MM.1S (cell line): Measurements from ENCODE around the gene NUCKS1.

Experiments used
- DNase-seq: peaks from one replicate; pipeline ENCODE4 v3.0.0-alpha.2; 2015
- H2AFZ ChIP-seq: fragments of 300-600 bp; sonication (generic); 2 replicates; pipeline ENCODE4 v1.6.0; 2016; ENCODE audit warnings: antibody characterized with exemption, low read length
- H3F3A ChIP-seq: fragments of 300-600 bp; sonication (generic); 2 replicates; pipeline ENCODE4 v1.6.1; 2016; ENCODE audit warnings: mild to moderate bottlenecking, antibody characterized with exemption, low read length, moderate library complexity, mixed read lengths; ENCODE audit not compliant: insufficient read depth
- H3K27ac ChIP-seq: fragments of 300-600 bp; sonication (generic); 2 replicates; pipeline ENCODE4 v1.5.1; 2016; ENCODE audit warnings: mild to moderate bottlenecking, low read length
- H3K27me3 ChIP-seq: fragments of 300-600 bp; sonication (generic); replicated peaks from 2 replicates; pipeline ENCODE4 v1.6.0; 2016; ENCODE audit warnings: low read length; ENCODE audit not compliant: insufficient read depth
- H3K36me3 ChIP-seq: fragments of 300-600 bp; sonication (generic); replicated peaks from 2 replicates; pipeline ENCODE4 v1.6.1; 2016; ENCODE audit warnings: mild to moderate bottlenecking, low read length, mixed read lengths; ENCODE audit not compliant: insufficient read depth
- H3K4me1 ChIP-seq: fragments of 300-600 bp; sonication (generic); 2 replicates; pipeline ENCODE4 v1.6.1; 2016; ENCODE audit warnings: low read length, mixed read lengths
- H3K4me2 ChIP-seq: fragments of 300-600 bp; sonication (generic); 2 replicates; pipeline ENCODE4 v1.6.0; 2016; ENCODE audit warnings: low read depth, low read length
- H3K4me3 ChIP-seq: fragments of 300-600 bp; sonication (generic); 2 replicates; pipeline ENCODE4 v1.5.1; 2016; ENCODE audit warnings: low read length, mixed read lengths
- H3K79me2 ChIP-seq: fragments of 300-600 bp; sonication (generic); 2 replicates; pipeline ENCODE4 v1.6.1; 2016; ENCODE audit warnings: mixed run types, low read length, mixed read lengths
- H3K9ac ChIP-seq: fragments of 300-600 bp; sonication (generic); 2 replicates; pipeline ENCODE4 v1.6.1; 2016; ENCODE audit warnings: low read length, mixed read lengths
- H3K9me2 ChIP-seq: fragments of 300-600 bp; sonication (generic); replicated peaks from 2 replicates; pipeline ENCODE4 v1.6.1; 2016; ENCODE audit warnings: mild to moderate bottlenecking, low read length, mixed read lengths; ENCODE audit not compliant: insufficient read depth
- H3K9me3 ChIP-seq: fragments of 300-600 bp; sonication (generic); replicated peaks from 2 replicates; pipeline ENCODE4 v1.6.1; 2016; ENCODE audit warnings: mild to moderate bottlenecking, low read length, mixed read lengths; ENCODE audit not compliant: insufficient read depth
- H4K20me1 ChIP-seq: fragments of 300-600 bp; sonication (generic); 2 replicates; pipeline ENCODE4 v1.6.1; 2016; ENCODE audit warnings: mild to moderate bottlenecking, low read length, moderate library complexity, mixed read lengths; ENCODE audit not compliant: insufficient read depth
- CTCF ChIP-seq: fragments of 300-600 bp; sonication (generic); IDR thresholded peaks from 2 replicates; pipeline ENCODE4 v1.5.1; 2016; ENCODE audit warnings: antibody characterized with exemption, low read length, mixed read lengths
- EZH2 ChIP-seq: fragments of 300-600 bp; sonication (generic); optimal IDR thresholded peaks from 2 replicates; pipeline ENCODE3; 2017; ENCODE audit warnings: low read depth, mild to moderate bottlenecking, antibody characterized with exemption, low read length, mixed read lengths
- EZH2phosphoT487 ChIP-seq: fragments of 300-600 bp; sonication (generic); IDR thresholded peaks from 2 replicates; pipeline ENCODE4 v1.6.1; 2018; ENCODE audit warnings: antibody characterized with exemption, low read length

Gene NUCKS1

GRCh38 chr1:205714906-205715246, 35.1 kb downstream of the NUCKS1 start:
- no peak for TF ChIP-seq EZH2phosphoT487
- no peak for TF ChIP-seq CTCF
- no peak for TF ChIP-seq EZH2
- H3K4me2 ChIP-seq, result no peak overlapping the region
- H3K27me3 ChIP-seq, result no peaks in the 10 kb centered on the region
- DNase-seq, result no peak
- no peaks in the 10 kb centered on the region for H4K20me1 ChIP-seq
- H3K79me2 ChIP-seq, result no peaks in the 10 kb centered on the region
- no peak overlapping the region for H2AFZ ChIP-seq
- H3K4me1 ChIP-seq, result no peaks in the 10 kb centered on the region
- H3F3A ChIP-seq, result peaks cover 21% of the 10 kb centered on the region
- no peaks in the 10 kb centered on the region for H3K9me2 ChIP-seq
- no peak overlapping the region for H3K9ac ChIP-seq
- no peak overlapping the region for H3K4me3 ChIP-seq
- H3K27ac ChIP-seq, result no peak overlapping the region
- no peaks in the 10 kb centered on the region for H3K9me3 ChIP-seq
- peaks cover 24% of the 10 kb centered on the region for H3K36me3 ChIP-seq

GRCh38 chr1:205714190-205714905, 35.6 kb downstream of the NUCKS1 start:
- H3F3A ChIP-seq, result peaks cover 18% of the 10 kb centered on the region
- no peaks in the 10 kb centered on the region for H3K9me3 ChIP-seq
- no peak overlapping the region for H3K4me2 ChIP-seq
- no peaks in the 10 kb centered on the region for H4K20me1 ChIP-seq
- no peak overlapping the region for H3K27ac ChIP-seq
- no peaks in the 10 kb centered on the region for H3K79me2 ChIP-seq
- H3K9ac ChIP-seq, result no peak overlapping the region
- H3K27me3 ChIP-seq, result no peaks in the 10 kb centered on the region
- H3K36me3 ChIP-seq, result peaks cover 24% of the 10 kb centered on the region; the same call in 1 of the 2 replicates
- no peak for DNase-seq
- no peak overlapping the region for H3K4me3 ChIP-seq
- TF ChIP-seq EZH2, result no peak
- TF ChIP-seq CTCF, result no peak
- no peak for TF ChIP-seq EZH2phosphoT487
- no peaks in the 10 kb centered on the region for H3K9me2 ChIP-seq
- H2AFZ ChIP-seq, result no peak overlapping the region
- H3K4me1 ChIP-seq, result no peaks in the 10 kb centered on the region

- Histone ChIP-seq H3K4me3 (no peak overlapping the region), H3K9me3 (no peaks in the 10 kb centered on the region), H3K9ac (no peak overlapping the region), H2AFZ (no peak overlapping the region), H3K27ac (no peak overlapping the region), H3K27me3 (no peaks in the 10 kb centered on the region), H3K36me3 (0 out of 2 replicates have a peak, but pooled peaks cover 6% of the 10 kb centered on the region), H3K4me1 (no peaks in the 10 kb centered on the region), H4K20me1 (no peaks in the 10 kb centered on the region), H3K79me2 (no peaks in the 10 kb centered on the region), H3K9me2 (no peaks in the 10 kb centered on the region), H3F3A (peaks cover 17% of the 10 kb centered on the region), H3K4me2 (no peak overlapping the region)
- peak; percentile 83 for DNase-seq
- TF ChIP-seq EZH2 (no peak), EZH2phosphoT487 (no peak), CTCF (peak; percentile 98)
Observed at GRCh38 chr1:205711105-205712048, 38.6 kb downstream of the NUCKS1 start.
